ENCODE measurements around the gene GNAI1.

The GNAI1 gene
- 0.29 to 5.4 (median 1.7) reads per million in 18 experiments for total RNA-seq

DNA sequence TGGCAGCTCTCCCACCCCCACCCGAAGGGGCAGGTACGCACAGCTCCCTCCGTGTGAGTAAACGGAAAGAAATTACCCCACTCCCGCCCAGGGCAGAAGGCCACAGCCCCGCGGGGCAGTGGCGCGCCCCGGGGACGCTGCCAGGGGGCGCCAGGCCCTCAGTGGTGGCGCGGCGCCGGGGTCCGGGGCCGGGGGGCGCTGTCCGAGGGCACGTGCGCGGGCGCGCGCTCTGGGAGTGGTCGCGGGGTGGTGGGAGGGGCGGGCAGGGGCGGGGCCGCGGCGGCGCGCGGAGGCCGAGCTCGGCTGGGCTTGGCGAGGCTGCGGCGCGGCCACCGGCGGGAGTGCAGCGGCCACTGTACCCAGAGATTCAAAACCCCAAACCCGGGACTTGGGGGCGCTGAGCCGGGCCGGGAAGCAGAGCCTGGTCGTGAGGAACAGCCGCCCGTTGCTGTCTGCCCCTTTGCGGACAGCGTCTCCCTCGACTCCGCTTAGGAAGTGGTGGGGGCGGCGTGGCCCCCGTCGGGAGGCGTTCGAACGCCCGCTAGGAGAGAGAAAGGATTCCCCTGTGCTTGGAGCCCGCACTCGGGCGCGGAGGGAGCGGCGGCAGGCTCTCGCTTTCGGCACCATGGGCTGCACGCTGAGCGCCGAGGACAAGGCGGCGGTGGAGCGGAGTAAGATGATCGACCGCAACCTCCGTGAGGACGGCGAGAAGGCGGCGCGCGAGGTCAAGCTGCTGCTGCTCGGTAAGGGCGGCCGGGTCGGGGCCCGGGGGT, at the start of gene GNAI1:
TSS of gene GNAI1 (plus strand) at position 296 of the 773 bp plus-strand sequence. CDS start at position 626, 330 bp downstream.
- peak in 1 of 2 donors; percentile 26 for DNase-seq

DNA sequence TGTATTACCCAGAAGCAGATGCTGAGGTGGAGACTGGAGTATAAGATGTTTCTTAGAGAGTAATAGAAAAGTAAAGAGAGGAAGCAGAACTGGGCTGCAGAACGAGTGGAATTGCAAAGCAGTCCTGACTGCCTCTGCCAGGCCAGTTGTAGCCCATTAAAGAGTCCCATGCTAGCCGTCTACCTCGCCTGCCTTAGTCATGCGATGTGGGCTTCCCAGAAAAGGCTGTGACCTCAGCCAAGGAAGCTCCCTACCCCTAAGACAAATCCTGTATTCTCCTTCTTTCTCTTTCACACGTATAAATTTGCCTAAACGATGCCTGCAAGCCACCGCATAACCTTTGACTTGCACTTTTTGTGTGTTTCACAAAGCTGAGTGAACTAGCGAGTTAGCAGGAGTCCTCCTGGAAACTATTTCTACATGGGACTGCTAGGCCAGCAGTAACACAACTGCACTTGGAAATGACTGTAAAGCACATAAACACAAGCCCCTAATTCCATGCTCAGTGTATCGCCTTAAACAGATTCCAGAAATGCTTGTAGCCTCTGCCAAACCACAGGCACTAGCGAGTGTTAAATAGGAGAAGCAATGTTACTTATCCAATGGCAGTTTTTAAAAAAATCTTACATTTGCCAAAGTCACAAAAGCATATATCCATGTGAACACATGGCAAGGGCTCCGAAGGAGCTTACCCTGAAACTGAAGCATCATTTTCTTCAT, 47.4 kb upstream of the GNAI1 start:
- no peak for DNase-seq

DNA sequence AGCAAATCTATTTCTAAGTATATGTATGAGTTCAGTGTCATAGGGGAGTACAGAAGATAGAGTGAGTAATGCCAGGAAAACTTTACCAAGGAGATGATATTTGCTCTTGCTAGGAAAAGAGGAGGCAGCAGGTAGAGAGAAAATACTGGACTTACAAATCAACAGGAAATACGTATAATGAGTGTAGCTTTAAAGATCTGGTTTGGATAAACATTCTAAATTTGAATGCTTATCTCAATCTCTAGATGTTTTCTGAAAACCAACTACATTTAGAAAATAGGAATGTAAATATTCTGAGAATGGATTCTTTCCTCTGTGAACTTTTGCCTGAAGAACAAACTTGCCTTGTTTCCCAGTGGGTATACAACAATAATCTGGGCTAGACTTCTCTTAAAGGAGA, 46.9 kb upstream of the GNAI1 start:
- DNase-seq, result no peak

GRCh38 chr7:80088705-80089104, 45.9 kb upstream of the GNAI1 start:
- no peak for DNase-seq

DNA sequence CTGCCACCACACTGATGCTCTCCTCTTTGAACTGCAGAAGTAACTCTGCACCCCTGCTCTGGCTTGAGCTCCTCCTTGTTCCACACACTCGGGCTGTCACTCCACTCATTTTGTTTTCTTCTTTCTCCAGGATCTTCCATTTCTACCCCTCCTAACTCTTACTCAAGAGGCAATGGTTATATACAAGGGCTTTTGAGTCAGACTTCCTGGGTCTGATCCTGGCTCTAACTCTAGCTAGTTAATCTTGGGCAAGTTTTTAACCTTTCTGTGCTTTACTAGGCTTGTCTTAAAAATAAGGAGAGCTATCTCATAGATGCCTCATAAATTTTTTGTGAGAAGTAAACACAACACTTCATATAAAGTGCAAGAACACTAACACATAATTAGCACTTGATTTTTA, 45.3 kb upstream of the GNAI1 start:
- no peak for DNase-seq

DNA sequence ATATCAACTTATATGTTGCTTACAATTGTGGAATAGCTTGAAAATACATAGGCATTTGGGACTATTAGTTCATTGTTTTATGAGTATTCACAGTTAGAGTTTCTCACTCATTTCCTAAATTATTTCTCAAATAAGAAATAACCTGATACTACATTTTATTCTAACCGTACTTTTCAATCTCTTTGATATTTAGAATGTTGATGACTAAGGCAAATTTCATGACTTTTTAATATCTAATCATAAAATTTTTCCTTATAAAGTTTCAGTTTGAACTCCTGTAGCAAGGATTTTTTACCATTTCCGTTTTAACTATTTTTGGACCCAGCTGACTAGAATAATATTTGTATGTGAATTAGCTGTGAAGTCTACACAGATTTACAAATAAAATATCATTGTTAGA, 41.3 kb upstream of the GNAI1 start:
- DNase-seq, result no peak

DNA sequence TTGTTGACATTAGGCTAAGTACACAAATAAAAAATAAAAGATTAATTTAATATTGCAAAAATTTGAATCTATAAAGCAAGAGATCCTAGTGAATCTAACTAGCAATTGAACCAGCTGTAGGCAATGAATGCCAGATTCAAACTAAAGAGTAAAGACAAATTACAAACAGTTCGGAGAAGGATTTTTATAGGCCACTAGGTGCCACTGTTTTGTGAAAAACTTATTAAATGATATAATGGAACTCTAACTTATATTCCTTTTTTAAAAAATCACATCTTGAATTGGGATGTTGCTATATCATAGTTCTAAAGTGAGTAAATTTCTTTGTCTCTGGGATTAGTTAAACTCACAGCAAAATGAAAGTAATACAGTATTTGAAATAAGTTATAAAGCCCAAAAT, 39.1 kb upstream of the GNAI1 start:
- peak in 1 of 2 donors; percentile 14 for DNase-seq

DNA sequence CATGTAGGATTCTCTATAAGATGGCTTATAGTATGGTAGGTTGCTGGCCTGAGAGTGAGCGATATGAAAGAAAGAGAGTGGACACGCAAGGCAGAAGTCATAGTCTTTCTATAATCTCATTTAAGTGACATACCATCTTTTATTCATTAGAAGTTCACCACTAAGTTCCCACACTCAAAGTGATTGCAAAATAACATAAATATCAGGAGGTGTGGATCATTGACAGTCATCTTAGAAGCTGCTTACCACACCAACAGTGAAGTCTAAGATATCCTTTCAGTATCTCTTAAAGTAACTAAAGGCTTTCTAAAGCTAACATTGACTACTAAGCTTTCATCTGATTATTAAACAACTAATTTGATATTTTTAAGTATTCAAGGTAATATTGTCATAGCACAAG, 36.9 kb upstream of the GNAI1 start:
- no peak for DNase-seq

- no peak for DNase-seq
Observed at GRCh38 chr7:80098795-80099194, 35.8 kb upstream of the GNAI1 start.

DNA sequence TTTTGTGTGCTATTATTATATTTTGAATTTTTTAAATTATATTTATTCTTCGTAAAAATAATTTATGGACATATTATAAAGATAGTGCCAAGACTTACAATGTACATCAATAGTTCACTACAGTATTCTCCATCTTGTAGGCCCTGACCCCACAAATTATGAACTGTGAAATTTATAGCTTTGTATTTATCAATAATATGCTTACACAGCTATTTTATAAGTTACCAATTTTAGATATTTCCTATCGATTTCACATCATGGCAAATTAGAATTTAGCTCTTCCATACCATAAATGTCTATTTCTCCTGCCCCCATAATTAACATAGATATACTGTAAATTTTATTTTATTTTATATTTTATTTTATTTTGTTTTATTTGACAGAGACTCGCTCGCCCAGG, 34.4 kb upstream of the GNAI1 start:
- DNase-seq, result no peak

DNA sequence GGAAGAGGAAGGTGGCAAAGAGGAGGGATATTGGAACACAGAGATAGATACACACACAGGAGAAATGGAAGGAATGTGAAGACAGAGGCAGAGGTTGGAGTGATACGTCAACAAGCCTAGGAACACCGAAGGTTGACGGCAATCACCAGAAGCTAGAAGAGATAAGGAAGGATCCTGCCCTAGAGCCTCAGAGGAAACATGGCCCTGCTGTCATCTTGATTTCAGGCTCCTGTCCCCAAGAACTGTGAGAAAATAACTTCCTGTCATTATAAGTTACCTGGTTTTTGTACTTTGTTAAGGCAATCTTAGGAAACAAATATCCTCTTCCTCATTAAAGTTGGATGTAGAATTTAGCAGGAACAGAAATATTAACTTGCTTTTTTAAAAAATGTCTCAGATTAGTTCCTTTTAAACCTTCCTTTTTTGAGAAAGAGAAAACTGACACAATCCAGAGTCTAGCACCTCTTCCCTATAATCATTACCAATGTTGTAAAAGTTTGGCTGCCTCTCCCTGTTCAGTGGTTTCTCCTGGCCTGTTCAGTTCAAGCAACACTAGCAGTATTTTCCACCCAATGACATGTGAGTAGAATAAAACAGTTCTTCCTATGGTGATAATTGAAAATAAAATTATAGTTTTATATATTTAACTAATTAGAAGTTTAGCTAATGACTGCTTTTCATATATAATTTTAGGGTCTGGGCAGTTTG, 28.8 kb upstream of the GNAI1 start:
- DNase-seq, result peak; percentile 13 to 65

DNA sequence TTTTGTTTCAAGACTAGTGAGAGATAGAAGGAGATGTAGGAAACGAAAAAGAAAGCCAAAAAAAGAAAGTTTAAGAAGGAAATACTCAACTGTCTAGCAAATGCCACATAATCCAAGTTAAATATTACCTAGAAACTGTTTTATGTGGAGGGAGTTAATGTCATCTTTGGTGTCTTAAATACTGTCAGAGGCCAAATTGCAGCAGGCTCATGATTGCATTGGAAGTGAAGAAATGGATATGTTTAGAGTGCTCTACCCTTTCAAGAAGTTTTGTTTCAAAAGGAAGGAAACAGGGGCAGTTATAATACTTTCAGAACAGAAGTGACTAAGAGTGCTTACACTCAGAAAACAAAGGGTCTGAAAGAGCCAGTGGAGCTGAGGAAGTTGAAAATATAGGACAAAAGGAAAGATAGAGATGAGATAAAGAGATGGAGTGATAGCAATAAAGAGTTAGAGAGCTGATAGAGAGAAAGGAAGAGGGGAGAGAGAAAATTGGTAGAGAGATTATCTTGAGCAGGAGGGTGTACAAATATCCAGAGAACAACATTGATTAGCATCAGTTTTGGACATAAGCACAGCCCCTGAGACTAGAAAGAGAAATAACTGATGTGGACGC, 28.0 kb upstream of the GNAI1 start:
- peak in 1 of 2 donors; percentile 37 for DNase-seq

DNA sequence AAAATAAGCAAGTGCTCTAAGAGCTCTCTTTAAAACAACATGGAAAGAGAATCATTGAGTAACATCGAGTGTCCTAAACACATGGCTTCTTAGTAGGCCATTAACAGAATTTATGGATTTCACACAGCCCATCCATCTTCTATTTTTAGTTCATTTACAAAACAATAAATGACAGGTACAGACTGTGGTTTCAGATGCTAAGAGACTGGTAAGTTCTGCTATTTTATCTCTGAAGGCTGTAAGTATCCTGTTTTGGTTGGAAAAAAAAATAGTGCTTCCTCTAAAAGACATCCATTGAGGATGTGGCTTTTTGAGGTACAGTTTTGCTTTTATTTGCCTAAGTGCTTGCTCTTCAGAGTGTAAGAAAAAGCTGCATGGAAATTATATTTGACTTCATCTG, 27.4 kb upstream of the GNAI1 start:
- DNase-seq, result peak; percentile 22 to 54

GRCh38 chr7:80110376-80110775, 24.3 kb upstream of the GNAI1 start:
- no peak for DNase-seq

DNA sequence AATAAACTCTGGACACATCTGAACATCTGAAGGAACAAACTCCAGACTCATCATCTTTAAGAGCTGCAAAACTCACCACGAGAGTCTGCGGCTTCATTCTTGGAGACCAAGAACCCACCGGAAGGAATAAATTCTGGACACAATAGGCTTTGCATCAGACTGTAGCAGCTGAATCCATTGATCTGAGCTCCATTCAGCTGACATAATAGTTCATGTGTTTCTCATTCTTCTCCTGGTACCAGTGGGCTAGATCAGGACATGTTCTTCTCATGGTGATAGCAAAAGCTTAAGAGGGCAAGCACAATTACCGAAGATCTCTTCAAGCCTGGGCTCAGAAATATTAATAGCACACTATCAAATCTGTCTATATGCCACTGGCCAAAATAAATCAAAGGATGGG, 20.5 kb upstream of the GNAI1 start:
- DNase-seq, result no peak

DNA sequence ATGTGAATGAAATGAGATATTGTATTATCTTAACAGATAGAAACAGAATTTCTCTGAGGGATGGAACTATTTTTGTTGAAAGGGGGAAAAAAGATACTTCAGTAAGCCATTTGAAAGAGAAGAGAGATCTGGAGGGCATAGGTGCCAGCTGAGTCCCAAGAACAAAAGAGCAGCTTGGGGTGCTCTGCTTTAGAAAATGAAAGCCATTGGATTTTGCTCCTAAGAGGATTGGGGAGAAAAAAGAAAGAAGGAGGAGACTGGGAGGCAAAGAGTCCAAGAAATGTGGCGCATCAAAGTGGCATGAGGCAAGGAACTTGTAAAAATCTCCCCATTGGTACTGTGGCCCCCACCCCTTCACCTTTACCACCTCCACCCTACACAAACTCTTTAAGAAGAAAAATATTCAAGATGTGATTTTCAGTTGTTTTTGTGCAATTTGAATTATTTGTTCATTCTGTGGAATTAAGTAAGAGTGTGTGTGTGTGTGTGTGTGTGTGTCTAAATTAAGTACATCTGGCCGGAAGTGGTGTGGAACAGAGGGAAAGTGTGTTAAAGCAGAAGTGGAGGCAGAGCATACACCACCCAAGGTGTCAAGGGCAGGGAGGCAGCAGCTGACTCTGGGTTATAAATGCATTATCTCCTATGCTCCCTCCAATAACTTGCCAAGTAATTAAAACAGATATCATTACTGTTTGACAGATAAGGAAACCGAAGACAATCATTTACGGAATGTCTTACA, 9.9 kb upstream of the GNAI1 start:
- DNase-seq, result no peak

DNA sequence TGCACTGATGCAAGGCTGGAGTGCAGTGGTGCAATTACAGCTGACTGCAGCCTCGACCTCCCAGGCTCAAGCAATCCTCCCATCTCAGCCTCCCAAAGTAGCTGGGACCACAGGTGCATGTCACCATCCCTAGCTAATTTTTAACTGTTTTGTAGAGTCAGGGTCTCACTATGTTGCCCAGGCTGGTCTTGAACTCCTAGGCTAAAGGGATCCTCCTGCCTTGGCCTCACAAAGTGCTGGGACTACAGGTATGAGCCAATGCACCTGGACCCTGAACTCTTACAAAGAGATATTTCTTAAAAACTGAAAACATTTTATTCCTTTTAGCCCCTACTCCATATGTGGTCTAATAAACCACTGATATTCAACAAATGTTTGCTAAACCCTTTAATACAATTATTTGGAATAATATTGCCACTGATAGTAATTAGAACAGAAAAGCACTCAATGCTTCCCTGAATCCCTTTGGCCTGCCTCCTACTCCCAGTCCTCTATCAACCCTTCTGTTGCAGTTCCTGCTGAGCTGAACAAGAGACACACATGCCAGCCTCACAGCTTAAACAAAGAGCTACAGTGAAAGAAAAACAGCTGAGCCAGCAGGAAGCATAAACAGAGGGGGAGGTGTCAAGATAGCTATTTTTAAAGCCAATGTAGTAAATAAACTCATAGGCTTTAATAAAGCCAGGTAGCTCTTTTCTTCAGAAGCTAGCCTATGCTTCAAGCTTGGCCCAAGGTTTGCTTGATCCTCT, 7.0 kb upstream of the GNAI1 start:
- no peak for DNase-seq

DNA sequence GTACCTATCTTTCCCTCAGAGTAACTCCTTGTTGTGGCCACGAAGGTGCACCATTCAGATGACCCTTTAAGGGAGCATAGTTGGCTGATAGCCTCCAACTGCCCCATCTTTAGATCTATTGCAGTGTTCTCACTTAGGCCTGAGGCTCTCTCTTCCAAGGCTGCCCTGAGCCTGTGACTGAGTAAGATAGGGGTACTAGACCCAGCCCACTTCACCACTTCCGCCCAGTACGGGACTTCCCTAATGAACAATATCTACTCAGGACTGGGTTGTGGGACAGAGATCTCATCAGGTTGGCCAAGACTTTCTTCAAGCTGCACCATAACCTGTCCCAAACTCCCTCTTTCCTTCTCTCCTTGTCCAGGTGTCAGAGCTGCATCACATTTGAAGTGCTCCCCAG, 5.7 kb upstream of the GNAI1 start:
- peak in 1 of 2 donors; percentile 16 for DNase-seq

- no peak for DNase-seq
Observed at GRCh38 chr7:80129785-80130184, 4.8 kb upstream of the GNAI1 start.

GRCh38 chr7:80131675-80132435, 2.8 kb upstream of the GNAI1 start:
- no peak for DNase-seq

DNA sequence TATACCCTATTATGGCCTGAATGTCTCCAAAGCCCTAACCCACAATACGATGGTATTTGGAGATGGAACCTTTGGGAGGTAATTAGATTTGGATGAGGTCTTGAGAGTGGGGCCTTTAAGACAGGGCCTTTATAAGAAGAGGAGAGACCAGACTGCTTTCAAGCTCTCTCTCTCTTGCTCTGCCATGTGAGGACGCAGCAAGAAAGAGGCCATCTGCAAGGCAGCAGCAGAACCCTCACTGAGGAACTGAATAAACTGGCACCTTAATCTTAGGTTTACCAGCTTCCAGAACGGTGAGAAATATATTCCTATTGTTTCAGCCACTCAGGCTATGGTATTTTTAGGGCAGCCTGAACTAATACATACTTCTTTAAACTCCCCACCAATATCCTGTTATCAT, 2.0 kb upstream of the GNAI1 start:
- no peak for DNase-seq
